Activated T-cell treated with anti-CD3 and anti-CD28 coated beads, Interleukin-2, amount 50 U/mL, for 24 hours (primary cell): Measurements from ENCODE around the gene FBXL20.
"Not testable (repeated sequence)": the region's sequence is repeated elsewhere in the genome, so short reads cannot be mapped to it uniquely, and the experiment has no call there.

ENCODE experiments used
- DNase-seq: peaks from one replicate; pipeline ENCODE4 v3.0.0-alpha.2; 2020
- H3K27ac Mint-ChIP-seq: 2 replicates; pipeline ENCODE4 v1.8.0; 2020; ENCODE audit warnings: mild to moderate bottlenecking, mixed read lengths
- H3K27me3 Mint-ChIP-seq: 2 replicates; pipeline ENCODE4 v1.8.0; 2020; ENCODE audit warnings: mixed read lengths
- H3K36me3 Mint-ChIP-seq: 2 replicates; pipeline ENCODE4 v1.8.0; 2020; ENCODE audit warnings: low read depth, mixed read lengths
- H3K4me1 Mint-ChIP-seq: 2 replicates; pipeline ENCODE4 v1.8.0; 2020; ENCODE audit warnings: low read depth, mixed read lengths
- H3K4me3 Mint-ChIP-seq: 2 replicates; pipeline ENCODE4 v1.8.0; 2020; ENCODE audit warnings: mild to moderate bottlenecking, moderate library complexity, mixed read lengths
- H3K9me3 Mint-ChIP-seq: 2 replicates; pipeline ENCODE4 v1.8.0; 2020; ENCODE audit warnings: mixed read lengths

FBXL20 gene

GRCh38 chr17:39278246-39278645 is 123.2 kb downstream of the FBXL20 start:
- H3K9me3 Mint-ChIP-seq, H3K4me3 Mint-ChIP-seq, H3K27me3 Mint-ChIP-seq, H3K4me1 Mint-ChIP-seq, DNase-seq, H3K27ac Mint-ChIP-seq: not testable (repeated sequence)
- peaks cover 53% of the 10 kb centered on the region for H3K36me3 Mint-ChIP-seq

- Mint-ChIP-seq H3K4me1 (no peaks in the 10 kb centered on the region), H3K9me3 (no peaks in the 10 kb centered on the region), H3K27ac (no peak overlapping the region), H3K4me3 (no peak overlapping the region), H3K27me3 (no peaks in the 10 kb centered on the region), H3K36me3 (peaks cover 57% of the 10 kb centered on the region)
- no peak for DNase-seq
These were observed 124.3 kb downstream of the FBXL20 start for GRCh38 chr17:39277110-39277509.

GRCh38 chr17:39276113-39276512 is 125.3 kb downstream of the FBXL20 start:
- H3K9me3 Mint-ChIP-seq, result no peaks in the 10 kb centered on the region
- H3K4me1 Mint-ChIP-seq, result no peaks in the 10 kb centered on the region
- H3K27me3 Mint-ChIP-seq, result no peaks in the 10 kb centered on the region
- no peak for DNase-seq
- H3K4me3 Mint-ChIP-seq, result no peak overlapping the region
- H3K36me3 Mint-ChIP-seq, result peaks cover 58% of the 10 kb centered on the region
- H3K27ac Mint-ChIP-seq, result no peak overlapping the region

DNA sequence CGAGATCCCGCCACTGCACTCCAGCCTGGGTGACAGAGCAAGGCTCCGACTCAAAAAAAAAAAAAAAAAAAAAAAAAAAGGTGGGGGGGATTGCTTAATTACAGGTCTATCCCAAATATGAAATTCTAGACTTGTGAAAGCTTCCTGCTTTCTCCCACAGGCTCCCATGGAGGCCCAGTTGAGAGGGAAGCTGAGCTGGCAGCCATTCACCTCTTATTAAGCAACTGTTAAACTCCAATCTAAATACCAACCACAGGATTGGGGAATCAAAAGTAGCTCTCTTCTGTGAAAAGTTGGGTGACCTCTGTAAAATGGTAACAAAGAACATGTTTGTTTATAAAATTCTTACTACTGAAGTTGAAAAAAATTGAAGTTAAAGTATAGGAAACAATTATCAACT is 129.9 kb downstream of the FBXL20 start:
- no peak overlapping the region for H3K4me3 Mint-ChIP-seq
- H3K4me1 Mint-ChIP-seq, result no peaks in the 10 kb centered on the region
- peaks cover 60% of the 10 kb centered on the region for H3K36me3 Mint-ChIP-seq
- no peaks in the 10 kb centered on the region for H3K27me3 Mint-ChIP-seq
- no peak overlapping the region for H3K27ac Mint-ChIP-seq
- no peaks in the 10 kb centered on the region for H3K9me3 Mint-ChIP-seq
- DNase-seq, result no peak

DNA sequence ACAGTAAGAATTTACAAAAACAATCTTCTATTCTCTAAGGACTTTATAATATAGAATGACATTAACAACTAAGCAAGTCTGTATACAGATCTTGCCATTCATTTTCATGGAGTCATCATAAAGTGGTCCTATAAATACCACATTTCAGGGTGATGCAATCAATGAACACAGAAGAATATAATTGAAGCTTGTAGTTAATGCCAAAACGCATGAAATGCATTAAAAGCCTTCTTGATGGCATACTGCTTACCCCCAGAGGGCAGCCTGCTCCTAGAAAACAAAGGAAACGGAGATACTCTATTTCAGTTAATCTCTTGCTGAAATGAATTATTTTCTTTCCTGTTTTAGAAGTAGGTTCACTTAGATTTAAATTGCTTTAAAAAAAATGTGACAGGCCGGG is 130.5 kb downstream of the FBXL20 start:
- Mint-ChIP-seq H3K27me3 (no peaks in the 10 kb centered on the region), H3K27ac (no peak overlapping the region), H3K36me3 (peaks cover 63% of the 10 kb centered on the region), H3K9me3 (no peaks in the 10 kb centered on the region), H3K4me1 (no peaks in the 10 kb centered on the region), H3K4me3 (no peak overlapping the region)
- no peak for DNase-seq

DNA sequence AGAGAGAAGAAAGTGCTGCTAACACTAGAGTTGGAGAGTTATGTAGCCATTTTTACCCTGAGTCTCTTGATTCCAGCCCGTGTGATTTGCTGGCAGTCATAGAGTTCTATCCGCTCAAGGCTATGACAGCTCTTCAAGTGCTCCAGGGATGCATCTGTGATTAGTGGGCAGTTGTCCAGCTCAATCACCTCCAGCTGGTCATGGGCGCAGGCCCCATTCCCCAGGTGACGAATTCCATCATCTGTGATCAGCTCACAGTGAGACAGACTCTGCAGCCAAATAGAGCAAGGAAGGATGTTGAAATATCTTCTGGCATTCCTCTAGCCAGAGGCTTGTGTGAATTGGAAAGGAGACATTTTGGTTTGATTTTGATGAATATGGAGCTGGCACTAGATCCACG is 137.3 kb downstream of the FBXL20 start:
- Mint-ChIP-seq H3K27me3 (no peaks in the 10 kb centered on the region), H3K27ac (no peak overlapping the region), H3K4me1 (no peaks in the 10 kb centered on the region), H3K9me3 (no peaks in the 10 kb centered on the region), H3K4me3 (no peak overlapping the region), H3K36me3 (peaks cover 70% of the 10 kb centered on the region)
- no peak for DNase-seq

GRCh38 chr17:39261286-39261685 is 140.1 kb downstream of the FBXL20 start:
- H3K27me3 Mint-ChIP-seq, result no peaks in the 10 kb centered on the region
- no peaks in the 10 kb centered on the region for H3K4me1 Mint-ChIP-seq
- no peak overlapping the region for H3K27ac Mint-ChIP-seq
- peak; percentile 52 for DNase-seq
- H3K9me3 Mint-ChIP-seq, result no peaks in the 10 kb centered on the region
- H3K4me3 Mint-ChIP-seq, result no peak overlapping the region
- peaks cover 72% of the 10 kb centered on the region for H3K36me3 Mint-ChIP-seq

DNA sequence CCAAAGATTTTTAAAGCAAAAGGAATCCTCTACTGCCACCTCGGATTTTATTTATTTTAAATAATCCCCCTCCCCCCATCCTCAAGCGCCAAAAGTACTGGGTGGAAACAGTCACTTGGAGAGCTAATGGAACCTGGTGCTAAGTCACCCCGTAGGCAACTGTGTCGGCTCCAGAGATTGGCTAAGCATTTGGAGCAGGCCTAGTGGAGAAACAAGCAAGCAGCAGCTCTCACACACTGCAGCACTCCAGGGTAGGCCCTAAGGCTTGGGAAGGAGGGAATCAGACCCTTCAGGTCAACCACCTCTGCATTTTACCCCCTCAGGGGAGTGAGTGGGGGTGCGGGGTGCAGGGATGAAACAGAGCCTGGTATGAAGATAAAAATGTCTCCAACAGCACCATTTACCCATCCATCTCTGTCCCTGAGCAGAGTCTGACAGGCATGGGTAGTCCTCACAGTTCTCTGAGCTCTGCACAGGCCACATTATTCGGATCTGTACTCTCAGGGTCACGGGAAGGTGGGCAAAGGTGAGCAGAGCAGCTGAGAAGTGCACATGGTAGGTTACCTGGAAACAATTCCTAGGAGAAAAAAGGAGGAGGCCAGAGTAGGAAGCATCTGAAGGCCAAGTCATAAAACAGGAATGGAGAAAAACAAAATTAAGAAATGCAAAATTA is 148.5 kb downstream of the FBXL20 start:
- Mint-ChIP-seq H3K27ac (no peak overlapping the region), H3K27me3 (no peaks in the 10 kb centered on the region), H3K4me1 (no peaks in the 10 kb centered on the region), H3K9me3 (no peaks in the 10 kb centered on the region), H3K36me3 (peaks cover 37% of the 10 kb centered on the region), H3K4me3 (no peak overlapping the region)
- no peak for DNase-seq

DNA sequence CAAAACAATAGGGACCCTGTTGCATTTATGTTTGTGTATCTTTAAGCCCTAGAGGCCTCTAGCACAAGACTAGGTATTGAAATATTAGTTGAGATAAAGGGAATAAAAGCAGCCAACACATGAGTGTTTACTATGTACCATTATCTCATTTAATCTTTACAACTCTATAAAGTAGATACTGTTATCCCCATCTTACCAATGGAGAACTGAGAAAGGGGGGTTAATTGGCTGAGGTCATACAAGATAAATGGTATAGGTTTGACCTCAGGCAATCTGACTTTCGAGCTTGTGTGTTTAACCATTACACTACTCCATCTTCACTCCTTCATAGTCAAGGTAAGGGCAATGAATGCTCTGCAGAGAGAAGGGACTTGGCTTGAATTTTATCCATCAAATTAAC is 149.4 kb downstream of the FBXL20 start:
- Mint-ChIP-seq H3K4me3 (no peak overlapping the region), H3K27ac (no peak overlapping the region), H3K4me1 (no peaks in the 10 kb centered on the region), H3K9me3 (no peaks in the 10 kb centered on the region), H3K27me3 (no peaks in the 10 kb centered on the region), H3K36me3 (peaks cover 29% of the 10 kb centered on the region)
- DNase-seq, result no peak

GRCh38 chr17:39250076-39250475 is 151.3 kb downstream of the FBXL20 start:
- not testable (repeated sequence) for H3K9me3 Mint-ChIP-seq, H3K27ac Mint-ChIP-seq, DNase-seq, H3K4me3 Mint-ChIP-seq, H3K27me3 Mint-ChIP-seq, H3K4me1 Mint-ChIP-seq
- peaks cover 17% of the 10 kb centered on the region for H3K36me3 Mint-ChIP-seq

DNA sequence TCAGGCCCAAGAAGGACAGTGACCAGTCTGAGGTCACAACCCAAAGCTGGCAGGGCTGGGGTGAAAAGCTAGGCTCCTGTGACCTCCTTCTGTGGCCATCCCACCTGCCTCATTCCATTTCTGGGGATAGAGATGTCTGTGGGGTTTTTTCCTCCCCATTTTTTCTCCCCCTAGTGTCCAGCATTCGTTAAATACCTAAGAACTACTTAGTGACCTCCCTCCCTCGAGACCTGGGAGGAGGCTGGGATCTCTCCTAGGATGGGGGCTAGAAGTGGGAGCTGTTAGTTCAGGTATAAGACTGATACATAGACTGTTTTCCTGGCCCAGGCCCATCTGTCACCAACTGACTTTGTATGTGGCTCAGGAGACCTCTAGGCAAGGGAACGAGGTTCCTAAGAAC is 155.2 kb downstream of the FBXL20 start:
- Mint-ChIP-seq H3K27me3 (no peaks in the 10 kb centered on the region), H3K4me1 (peaks cover 9% of the 10 kb centered on the region), H3K9me3 (no peaks in the 10 kb centered on the region), H3K36me3 (no peaks in the 10 kb centered on the region), H3K4me3 (no peak overlapping the region), H3K27ac (no peak overlapping the region)
- no peak for DNase-seq

DNA sequence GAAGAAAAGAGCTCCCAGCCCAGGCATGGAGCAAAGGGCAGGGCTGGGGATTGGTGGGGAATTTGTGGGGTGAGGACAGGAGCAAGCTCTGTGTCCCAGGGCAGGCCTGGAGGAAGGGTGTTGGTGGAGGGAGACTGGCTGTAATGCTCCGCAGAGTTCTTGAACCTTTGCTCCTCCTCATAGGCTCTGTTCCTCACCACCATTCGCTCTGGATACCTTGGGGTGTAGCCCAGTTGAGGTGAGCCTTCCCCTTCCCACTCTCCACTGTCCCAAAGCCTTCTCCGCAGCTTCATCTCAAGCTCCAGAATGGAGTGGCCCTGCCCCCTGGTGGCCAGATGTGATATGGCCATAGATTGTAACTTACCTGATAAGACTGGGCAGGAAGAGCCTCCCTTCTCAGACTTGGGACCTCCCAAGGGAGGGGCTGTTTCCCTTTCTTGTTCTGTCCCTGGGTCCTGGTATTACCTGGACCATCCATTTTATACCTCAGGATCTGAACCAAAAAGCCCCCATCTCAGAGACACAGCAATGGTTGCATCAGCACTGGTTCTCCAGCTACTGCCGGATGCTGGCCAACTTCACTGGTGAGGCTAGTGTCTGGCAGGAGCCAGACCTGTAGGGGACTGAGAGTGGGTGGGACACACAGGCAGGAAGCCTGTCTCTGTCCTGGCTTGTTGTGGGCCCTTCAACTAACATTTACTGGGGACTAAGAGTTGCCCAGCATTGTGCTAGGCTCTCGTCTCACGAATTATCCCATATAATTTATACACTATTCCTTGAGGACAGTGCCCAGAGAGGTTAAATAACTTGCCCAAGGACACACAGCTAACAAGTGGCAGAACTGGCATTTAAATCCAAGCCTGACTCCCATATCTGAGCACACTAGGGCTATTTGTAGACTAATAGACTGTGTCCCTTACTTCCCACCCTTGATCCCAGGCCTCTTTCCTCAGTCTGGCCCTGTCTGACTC is 156.5 kb downstream of the FBXL20 start:
- Mint-ChIP-seq H3K4me3 (no peak overlapping the region), H3K36me3 (no peaks in the 10 kb centered on the region), H3K27me3 (no peaks in the 10 kb centered on the region), H3K27ac (no peak overlapping the region), H3K4me1 (peaks cover 11% of the 10 kb centered on the region), H3K9me3 (no peaks in the 10 kb centered on the region)
- peak; percentile 90 for DNase-seq

DNA sequence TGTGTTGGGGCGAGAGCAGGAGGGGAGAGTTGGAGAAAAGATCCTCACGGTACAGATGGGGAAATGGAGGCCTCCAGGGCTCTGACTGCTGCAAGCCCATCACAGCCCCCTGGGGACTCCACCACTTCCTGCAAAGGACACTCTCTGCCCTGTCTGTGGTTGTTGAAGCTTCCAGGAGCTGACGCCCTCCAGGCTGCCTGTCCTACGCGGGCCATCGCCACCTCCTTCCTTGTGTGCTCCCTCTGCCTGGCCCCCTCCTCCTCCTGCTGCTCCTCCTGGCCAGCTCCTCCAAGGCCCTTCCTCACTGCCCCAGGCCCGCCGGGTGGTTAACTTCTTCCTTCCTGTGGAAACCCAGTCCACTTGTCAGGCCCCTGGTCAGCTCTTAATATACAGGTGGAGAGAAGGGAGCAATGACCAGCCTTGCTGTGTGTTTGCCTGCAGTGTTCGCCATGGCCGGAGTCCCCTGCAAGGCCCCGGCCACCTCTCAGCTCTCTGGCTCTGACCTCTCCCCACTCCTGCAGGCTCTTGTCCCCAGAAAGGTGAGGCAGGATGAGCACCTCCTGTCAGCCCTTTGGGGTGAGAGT is 157.3 kb downstream of the FBXL20 start:
- H3K9me3 Mint-ChIP-seq, result no peaks in the 10 kb centered on the region
- no peaks in the 10 kb centered on the region for H3K36me3 Mint-ChIP-seq
- peaks cover 18% of the 10 kb centered on the region for H3K4me1 Mint-ChIP-seq
- no peak overlapping the region for H3K4me3 Mint-ChIP-seq
- peaks cover 4% of the 10 kb centered on the region for H3K27me3 Mint-ChIP-seq
- peak; percentile 29 for DNase-seq
- no peak overlapping the region for H3K27ac Mint-ChIP-seq

GRCh38 chr17:39243155-39243554 is 158.3 kb downstream of the FBXL20 start:
- Mint-ChIP-seq H3K27me3 (peaks cover 4% of the 10 kb centered on the region), H3K36me3 (no peaks in the 10 kb centered on the region), H3K4me3 (no peak overlapping the region), H3K27ac (no peak overlapping the region), H3K9me3 (no peaks in the 10 kb centered on the region), H3K4me1 (peaks cover 27% of the 10 kb centered on the region)
- peak; percentile 22 for DNase-seq

- DNase-seq, result peak; percentile 6
These were observed 160.8 kb downstream of the FBXL20 start for GRCh38 chr17:39240631-39241030.

More at GRCh38 chr17:39240631-39241030, 160.8 kb downstream of the FBXL20 start:
- H3K27me3 Mint-ChIP-seq, result peaks cover 4% of the 10 kb centered on the region
- peaks cover 35% of the 10 kb centered on the region for H3K4me1 Mint-ChIP-seq
- H3K4me3 Mint-ChIP-seq, result no peak overlapping the region
- H3K9me3 Mint-ChIP-seq, result no peaks in the 10 kb centered on the region
- H3K36me3 Mint-ChIP-seq, result no peaks in the 10 kb centered on the region
- no peak overlapping the region for H3K27ac Mint-ChIP-seq
